HG03342 (cell line): ENCODE data around the gene SLC4A3.

Experiments
- ATAC-seq: cut with Tn5 transposase; IDR thresholded peaks from one replicate; pipeline ENCODE4 v1.9.1; 2021; ENCODE audit warnings: mild to moderate bottlenecking, moderate library complexity; ENCODE audit not compliant: unreplicated experiment

The SLC4A3 gene

GRCh38 chr2:219630770-219631405 is 3.5 kb downstream of the SLC4A3 start:
- ATAC-seq, result no peak

GRCh38 chr2:219631406-219631891 is 4.0 kb downstream of the SLC4A3 start:
- ATAC-seq, result no peak

GRCh38 chr2:219631904-219632759 is 4.7 kb downstream of the SLC4A3 start:
- no peak for ATAC-seq

DNA sequence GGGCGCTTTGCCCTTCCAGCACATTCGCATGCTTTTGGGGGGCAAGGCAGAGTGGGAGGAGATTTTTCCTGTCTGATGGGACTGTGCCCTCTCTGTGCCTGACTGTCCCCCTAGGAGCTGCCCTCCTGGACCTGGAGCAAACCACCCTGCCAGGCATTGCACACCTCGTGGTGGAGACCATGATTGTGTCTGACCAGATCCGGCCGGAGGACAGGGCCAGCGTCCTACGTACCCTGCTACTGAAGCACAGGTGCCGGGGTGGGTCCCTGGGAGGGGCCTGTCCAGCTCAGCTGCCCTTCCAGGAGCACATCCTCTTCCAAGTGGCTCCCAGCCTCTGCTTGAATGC is 5.3 kb downstream of the SLC4A3 start:
- no peak for ATAC-seq

GRCh38 chr2:219633276-219634065 is 6.0 kb downstream of the SLC4A3 start:
- no peak for ATAC-seq

- no peak for ATAC-seq
Measured at GRCh38 chr2:219634171-219634940, 6.9 kb downstream of the SLC4A3 start.

DNA sequence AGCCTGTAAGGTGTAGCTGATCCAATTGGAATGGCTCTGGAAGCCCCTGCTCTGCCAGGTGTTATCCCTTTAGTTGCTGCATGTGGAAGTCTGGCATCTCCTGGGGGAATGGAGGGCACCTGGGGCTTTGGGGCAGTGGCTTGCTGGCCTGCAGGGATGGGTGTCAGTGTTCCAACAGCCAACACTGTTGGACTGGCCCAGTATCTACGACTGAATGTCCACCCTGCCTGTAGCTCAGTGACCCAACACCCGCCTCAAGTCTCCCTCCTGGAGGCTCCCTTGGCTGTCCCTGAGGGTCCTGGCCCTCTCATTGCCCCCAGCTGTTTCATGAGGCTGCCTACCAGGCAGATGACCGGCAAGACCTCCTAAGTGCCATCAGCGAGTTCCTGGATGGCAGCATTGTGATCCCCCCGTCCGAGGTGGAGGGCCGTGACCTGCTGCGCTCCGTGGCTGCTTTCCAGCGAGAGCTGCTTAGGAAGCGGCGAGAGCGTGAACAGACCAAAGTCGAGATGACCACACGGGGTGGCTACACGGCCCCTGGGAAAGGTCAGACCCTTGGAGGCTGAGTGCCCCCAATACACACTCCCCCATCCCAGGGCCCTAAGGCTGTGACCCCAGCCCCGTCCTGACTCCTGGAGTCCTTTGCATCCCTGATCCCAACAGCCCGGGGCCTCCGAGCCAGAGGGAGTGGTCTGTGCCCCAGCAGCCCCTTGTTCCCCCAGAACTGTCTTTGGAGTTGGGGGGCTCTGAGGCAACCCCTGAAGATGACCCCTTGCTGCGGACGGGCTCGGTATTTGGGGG is 7.7 kb downstream of the SLC4A3 start:
- ATAC-seq, result no peak

GRCh38 chr2:219636144-219636915 is 8.9 kb downstream of the SLC4A3 start:
- no peak for ATAC-seq

DNA sequence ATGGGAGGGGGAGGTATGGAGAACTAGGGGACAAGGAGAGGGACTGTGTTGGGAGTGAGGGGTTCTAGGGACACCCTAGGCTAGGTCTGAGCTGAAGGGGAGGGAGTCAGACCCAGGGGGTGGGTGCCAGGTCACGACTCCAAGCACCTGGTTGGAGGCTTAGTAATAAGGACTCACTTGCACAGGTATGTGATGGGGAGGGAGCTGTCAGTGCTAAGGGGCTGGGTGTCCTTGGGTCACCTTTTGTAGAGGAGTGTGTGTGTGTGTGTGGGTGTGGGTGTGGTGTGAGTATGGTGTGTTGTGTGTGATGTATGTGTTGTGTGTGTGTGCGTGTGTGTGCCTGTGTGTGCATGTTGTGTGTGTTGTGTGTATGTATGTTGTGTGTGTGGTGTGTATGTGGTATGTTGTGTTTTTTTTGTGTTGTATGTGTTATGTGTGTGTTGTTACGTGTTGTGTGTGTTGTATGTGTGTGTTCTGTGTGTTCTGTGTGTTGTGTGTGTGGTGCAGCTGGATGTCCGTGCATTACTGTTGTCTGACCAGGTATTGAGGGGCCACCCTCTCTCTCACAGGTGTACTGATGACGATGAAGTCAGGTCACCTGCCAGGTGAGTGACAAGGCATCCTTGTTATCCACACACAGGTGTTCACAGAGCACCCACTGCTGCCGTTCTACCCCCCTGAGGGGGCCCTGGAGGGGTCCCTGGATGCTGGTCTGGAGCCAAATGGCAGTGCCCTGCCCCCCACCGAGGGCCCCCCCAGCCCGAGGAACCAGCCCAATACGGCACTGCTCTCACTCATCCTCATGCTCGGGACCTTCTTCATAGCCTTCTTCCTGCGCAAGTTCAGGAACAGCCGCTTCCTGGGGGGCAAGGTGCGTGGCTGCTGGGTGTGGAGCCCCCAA is 9.8 kb downstream of the SLC4A3 start:
- ATAC-seq, result no peak

GRCh38 chr2:219637842-219638185 is 10.4 kb downstream of the SLC4A3 start:
- ATAC-seq, result no peak

DNA sequence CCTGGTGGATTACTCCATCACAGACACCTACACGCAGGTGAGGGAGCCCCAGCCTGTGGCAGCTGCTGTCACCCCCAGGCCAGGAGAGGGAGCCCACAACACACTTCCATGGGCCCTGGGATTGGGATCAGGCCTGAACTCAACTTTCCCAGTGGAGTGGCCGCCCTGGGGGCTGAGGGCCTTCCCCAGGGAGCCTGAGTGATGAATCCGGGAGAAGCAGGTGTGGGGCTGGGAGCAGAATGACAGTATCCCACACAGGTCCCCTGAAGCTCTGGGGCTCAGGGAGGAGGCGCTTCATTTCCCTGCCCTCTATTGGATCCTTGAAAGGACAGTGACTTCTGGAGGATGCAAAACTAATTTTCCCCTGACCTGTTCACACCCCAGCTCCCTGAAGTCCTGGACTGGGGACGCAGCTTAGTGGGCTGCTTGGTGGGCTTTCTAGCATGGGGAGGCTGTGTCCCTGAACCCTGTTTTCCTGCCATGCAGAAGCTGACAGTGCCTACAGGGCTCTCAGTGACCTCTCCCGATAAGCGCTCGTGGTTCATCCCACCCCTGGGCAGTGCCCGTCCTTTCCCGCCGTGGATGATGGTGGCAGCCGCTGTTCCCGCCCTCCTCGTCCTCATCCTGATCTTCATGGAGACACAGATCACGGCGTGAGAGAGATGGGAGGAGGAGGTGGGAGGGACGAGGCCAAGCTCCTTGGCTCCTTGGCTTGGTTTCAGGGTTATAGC is 11.0 kb downstream of the SLC4A3 start:
- no peak for ATAC-seq

GRCh38 chr2:219638948-219639755 is 11.7 kb downstream of the SLC4A3 start:
- no peak for ATAC-seq

DNA sequence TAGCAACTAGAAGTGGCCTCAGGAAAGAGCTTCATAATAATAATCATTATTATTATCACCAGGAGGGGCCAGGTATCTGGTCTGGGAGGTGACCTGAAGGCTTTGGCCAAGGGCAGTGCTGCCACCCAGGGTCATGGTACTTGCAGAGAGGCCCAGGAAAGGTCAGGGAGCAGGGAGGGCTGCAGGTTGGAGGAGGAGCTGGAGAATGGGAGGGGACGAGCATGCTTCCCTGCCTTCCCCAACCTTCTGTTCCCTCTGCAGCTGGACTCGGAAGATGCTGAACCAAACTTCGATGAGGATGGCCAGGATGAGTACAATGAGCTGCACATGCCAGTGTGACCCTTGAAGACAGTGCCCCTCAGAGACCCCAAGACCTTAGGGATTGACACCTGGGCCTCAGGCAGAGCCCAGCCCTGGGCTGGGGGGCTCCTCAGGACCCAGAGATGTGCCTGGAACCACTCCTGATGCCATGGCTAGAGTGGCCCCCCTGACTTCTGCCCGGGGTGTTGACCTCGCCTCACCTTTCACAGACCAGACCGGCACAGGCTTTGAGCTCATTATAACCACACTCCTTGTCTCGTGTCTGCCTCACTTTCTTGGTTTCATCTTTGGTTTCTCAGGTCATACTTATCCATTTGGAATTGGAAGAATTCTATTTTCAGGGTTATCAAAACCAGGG is 14.1 kb downstream of the SLC4A3 start:
- no peak for ATAC-seq

DNA sequence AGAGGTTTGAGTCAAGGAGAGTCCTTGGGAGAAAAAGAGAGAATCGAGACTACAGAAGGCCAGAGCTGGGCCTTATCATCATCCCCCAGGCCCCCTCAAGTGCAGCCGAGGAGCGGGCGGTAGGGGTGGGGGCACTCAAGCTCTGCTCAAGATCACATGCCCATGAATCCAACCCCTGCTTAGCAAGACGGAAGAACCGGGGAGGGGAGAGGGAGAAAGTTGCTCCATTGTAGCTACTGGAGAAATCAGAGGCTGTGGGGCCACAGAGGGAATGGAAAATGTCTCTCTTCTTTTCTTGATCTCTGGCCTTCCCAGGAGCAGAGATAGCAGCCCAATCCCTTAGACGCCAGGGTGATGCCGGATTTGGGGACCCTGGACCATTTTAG is 14.6 kb downstream of the SLC4A3 start:
- ATAC-seq, result no peak

DNA sequence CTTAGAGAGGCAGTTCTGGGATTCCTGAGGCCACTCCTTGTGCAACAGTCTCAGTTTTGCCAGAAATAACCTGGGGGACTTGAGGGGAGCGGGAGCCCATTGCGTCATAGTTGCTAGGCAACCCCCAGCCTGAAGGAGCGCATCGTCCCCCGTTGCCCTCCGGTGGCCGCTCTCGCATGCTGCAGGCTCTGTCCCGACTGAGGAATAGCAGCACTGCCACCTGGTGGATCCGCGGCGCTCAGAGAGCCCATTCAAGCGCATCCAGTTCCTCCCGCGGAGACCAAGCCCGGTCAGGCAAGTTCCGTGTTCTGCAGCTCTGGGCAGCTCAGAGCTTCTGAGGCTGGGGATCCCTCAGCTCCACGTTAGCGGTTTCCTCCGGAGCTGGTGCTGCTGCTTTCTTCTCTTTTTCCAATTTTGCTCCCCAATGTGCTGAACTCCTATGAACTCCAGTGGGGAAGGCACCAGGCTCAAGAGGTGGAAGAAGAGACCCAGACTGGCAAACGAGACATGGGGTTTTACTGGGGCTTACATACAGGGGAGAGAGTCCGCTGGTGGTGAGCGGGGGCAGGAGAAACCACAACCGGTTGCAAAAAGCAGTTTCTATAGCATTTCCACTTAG is 15.1 kb downstream of the SLC4A3 start:
- peak; percentile 98 for ATAC-seq

- no peak for ATAC-seq
Measured at GRCh38 chr2:219643084-219643473, 15.6 kb downstream of the SLC4A3 start.
